Prostate gland (tissue), 2 donors: ENCODE results near the gene LRRC8E. TPM values are rescaled to one million over a fixed set of nuclear protein-coding genes. Genes with fewer than 3 reads are reported as not detected.

Experiments used
- DNase-seq: peaks from one replicate; pipeline ENCODE4 v3.0.0-alpha.2; 2019; ENCODE audit warnings: low spot score
- H3K27ac ChIP-seq, 2 donors: fragments of 200-600 bp; sonication (generic); 2 replicates each; pipeline ENCODE4 v1.5.1; 2017 to 2019
- H3K27me3 ChIP-seq: fragments of 200-600 bp; sonication (generic); replicated peaks from 2 replicates; pipeline ENCODE4 v1.5.1; 2019; ENCODE audit not compliant: insufficient read depth
- H3K36me3 ChIP-seq, 2 donors: fragments of 200-600 bp; sonication (generic); 1 replicate in 1 of 2; 2 replicates in 1 of 2; pipeline versions ENCODE4 v1.5.1 to v1.8.1; 2017 to 2019
- H3K4me1 ChIP-seq: fragments of 200-600 bp; sonication (generic); replicated peaks from 2 replicates; pipeline ENCODE4 v1.5.1; 2019
- H3K4me3 ChIP-seq, 2 donors: fragments of 200-600 bp; sonication (generic); 2 replicates each; pipeline ENCODE4 v1.5.1; 2017 to 2019
- H3K9me3 ChIP-seq: fragments of 200-600 bp; sonication (generic); 2 replicates; pipeline ENCODE4 v1.5.1; 2017
- CTCF ChIP-seq, 4 experiments: fragments of 200-600 bp in 2 of 4; fragments of 450-650 bp in 2 of 4; sonication (generic) in 2 of 4; IDR thresholded peaks; 1 replicate in 3 of 4; 2 replicates in 1 of 4; pipeline ENCODE4 v1.5.1; 2016 to 2019; ENCODE audit warnings: antibody characterized with exemption in 4 of 4, mild to moderate bottlenecking in 2 of 4, moderate library complexity in 2 of 4
- POLR2A ChIP-seq: fragments of 450-650 bp; IDR thresholded peaks from one replicate; pipeline ENCODE4 v1.6.1; 2016; ENCODE audit warnings: antibody characterized with exemption, mild to moderate bottlenecking
- POLR2AphosphoS5 ChIP-seq: sonication (generic); formaldehyde crosslinking; IDR thresholded peaks from one replicate; pipeline ENCODE4 v1.6.1; 2017; ENCODE audit warnings: antibody characterized with exemption
- WGBS: methylation state at CpG from one replicate; pipeline ENCODE4 v1.1.5; 2018; 5-methylcytosine and 5-hydroxymethylcytosine counted together
- intact Hi-C: fragments of 100-400 bp; cut with DNase I; formaldehyde crosslinking; loops from one replicate; pipeline ENCODE4 v1.14.2; 2022
- total RNA-seq, 2 donors: library from RNA; depleted of rRNA; stranded (reverse); fragments of >200 nt; gene quantifications; one replicate each; pipeline ENCODE4 v1.1.0, GENCODE V29; 2016

Gene LRRC8E
- total RNA-seq, 2 donors from 2014 or later = 4.8 to 11.7 TPM

DNA sequence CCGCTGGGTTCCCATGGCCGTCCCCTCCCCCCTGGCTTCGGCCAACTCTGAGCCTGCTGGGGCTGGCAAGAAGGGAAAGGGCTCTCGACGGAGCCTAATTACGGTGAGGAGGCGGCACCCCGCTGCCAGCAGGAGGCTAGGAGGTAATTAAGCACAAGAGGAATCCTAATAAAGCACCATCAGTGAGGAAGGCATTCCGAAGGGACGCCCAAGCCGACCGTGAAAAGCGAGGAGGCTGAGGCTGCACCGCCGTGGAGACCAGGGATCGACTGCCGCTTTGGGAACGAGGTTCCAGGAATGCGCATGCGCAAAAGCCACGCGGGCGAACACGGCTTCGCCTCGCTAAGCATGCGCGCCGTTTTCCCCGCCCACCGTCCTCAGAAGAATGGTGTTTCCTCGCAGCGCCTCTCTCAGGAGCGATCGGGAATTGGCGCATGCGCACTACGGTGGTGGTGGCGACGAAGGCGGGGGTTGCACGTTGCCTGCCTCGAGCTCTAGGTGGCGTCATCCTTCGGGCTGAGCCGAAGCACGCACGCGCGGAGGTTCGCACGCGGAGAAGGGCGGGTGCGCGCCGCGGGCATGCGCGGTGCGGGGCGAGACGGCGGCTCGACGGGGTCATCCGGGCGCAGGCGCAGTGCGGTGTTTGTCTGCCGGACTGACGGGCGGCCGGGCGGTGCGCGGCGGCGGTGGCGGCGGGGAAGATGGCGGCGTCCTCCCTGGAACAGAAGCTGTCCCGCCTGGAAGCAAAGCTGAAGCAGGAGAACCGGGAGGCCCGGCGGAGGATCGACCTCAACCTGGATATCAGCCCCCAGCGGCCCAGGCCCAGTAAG lies 15.1 kb downstream of the LRRC8E start, which contains the start of gene MAP2K7:
MAP2K7 (plus strand) TSS at position 634 of the 830 bp plus-strand sequence; CDS start at position 702, 68 bp downstream.
- Histone ChIP-seq H3K36me3 (no peaks in the 10 kb centered on the region), H3K27ac (peak within 1 kb of the TSS; percentile 88 to 93), H3K27me3 (no peaks in the 10 kb centered on the region), H3K9me3 (no peaks in the 10 kb centered on the region), H3K4me1 (peaks cover 15% of the 10 kb centered on the region), H3K4me3 (peak within 1 kb of the TSS; percentile 90 to 95)
- TF ChIP-seq CTCF (IDR thresholded peaks at IDR 0.05) (peak; percentile 23 to 98 (median 91)), POLR2AphosphoS5 (peak; percentile 100), POLR2A (peak; percentile 84)
- intact Hi-C loops = loop anchor here (5.0 kb wide), 1 partner anchor 71 kb away; the partner anchor contains the start of gene EVI5L
- peak; percentile 99 for DNase-seq
- whole genome bisulfite sequencing = under 1% methylated on average over 74 of the region's 89 CpGs

DNA sequence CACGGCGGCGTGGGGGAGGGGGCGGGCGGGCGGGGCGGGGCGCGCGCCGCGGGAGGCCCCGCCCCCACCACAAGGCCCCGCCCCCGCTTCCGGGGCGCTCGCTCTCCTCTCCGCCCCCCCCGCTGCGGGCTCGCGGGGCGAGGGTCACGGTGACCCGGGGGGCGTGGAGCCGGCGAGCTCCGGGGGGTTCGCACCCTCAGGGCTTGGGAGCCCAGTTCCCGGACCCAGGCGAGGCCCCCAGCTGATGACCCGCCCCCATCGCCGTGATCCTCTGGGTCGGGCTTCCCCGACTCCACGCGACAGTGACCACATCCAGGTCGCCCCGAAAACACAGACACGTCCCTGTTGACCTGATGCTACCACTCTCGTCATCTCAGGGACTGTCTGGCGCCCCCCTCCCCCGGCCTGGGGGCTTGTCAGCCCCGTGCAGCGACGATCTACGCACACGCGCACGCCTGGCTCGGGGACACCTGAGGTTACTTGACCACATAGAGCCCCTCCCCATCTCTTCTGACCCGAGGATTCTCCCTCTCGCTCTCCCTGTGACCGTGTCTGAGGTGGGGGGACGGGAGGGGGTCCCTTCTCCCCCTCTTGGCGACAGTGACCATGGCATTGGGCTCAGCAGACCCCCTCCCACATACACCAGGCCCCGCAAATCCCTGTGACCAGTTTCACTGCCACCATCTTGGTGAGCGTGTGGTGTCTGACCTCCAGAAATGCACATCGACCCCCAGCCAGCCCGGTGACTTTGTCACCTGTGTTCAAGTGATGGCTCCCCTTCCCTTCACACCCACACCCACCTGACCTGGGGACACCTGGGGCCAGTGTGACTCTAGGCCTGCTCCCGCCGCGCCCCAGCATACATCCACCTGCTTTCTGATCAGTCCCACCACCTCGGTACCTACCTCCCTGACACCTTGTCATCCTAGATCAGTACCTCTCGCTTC lies 16.0 kb downstream of the LRRC8E start:
- no peak for DNase-seq
- WGBS = 10% methylated on average over 54 of the region's 68 CpGs
- H3K27ac ChIP-seq = peak overlapping the region; percentile 83 to 93
- peak overlapping the region; percentile 90 to 95 for H3K4me3 ChIP-seq
- H3K27me3 ChIP-seq = no peaks in the 10 kb centered on the region
- no peaks in the 10 kb centered on the region for H3K9me3 ChIP-seq
- TF ChIP-seq POLR2AphosphoS5 = no peak
- no peak for TF ChIP-seq POLR2A
- TF ChIP-seq CTCF (IDR thresholded peaks at IDR 0.05) = no peak
- H3K4me1 ChIP-seq = peaks cover 15% of the 10 kb centered on the region
- intact Hi-C loops = loop anchor here (5.0 kb wide), 1 partner anchor 72 kb away; the partner anchor contains the start of gene EVI5L
- H3K36me3 ChIP-seq = no peaks in the 10 kb centered on the region

GRCh38 chr19:7905268-7905667 lies 17.0 kb downstream of the LRRC8E start:
- peaks cover 15% of the 10 kb centered on the region for H3K4me1 ChIP-seq
- H3K4me3 ChIP-seq = no peak overlapping the region
- H3K27me3 ChIP-seq = no peaks in the 10 kb centered on the region
- H3K27ac ChIP-seq = no peak overlapping the region
- no peaks in the 10 kb centered on the region for H3K9me3 ChIP-seq
- no peak for TF ChIP-seq POLR2A
- TF ChIP-seq CTCF (IDR thresholded peaks at IDR 0.05) = no peak
- no peak for TF ChIP-seq POLR2AphosphoS5
- H3K36me3 ChIP-seq = peaks cover 1 to 4% of the 10 kb centered on the region in 2 donors
- whole genome bisulfite sequencing = 62% methylated on average over 10 of the region's 10 CpGs
- no peak for DNase-seq
- intact Hi-C loops = no loop called here

- no peak for TF ChIP-seq POLR2A
- TF ChIP-seq POLR2AphosphoS5 = no peak
- no peak for TF ChIP-seq CTCF (IDR thresholded peaks at IDR 0.05)
- Histone ChIP-seq H3K4me3 (no peak overlapping the region), H3K27me3 (no peaks in the 10 kb centered on the region), H3K4me1 (peaks cover 15% of the 10 kb centered on the region), H3K27ac (no peak overlapping the region), H3K36me3 (peaks cover 7 to 9% of the 10 kb centered on the region in 2 donors), H3K9me3 (no peaks in the 10 kb centered on the region)
- no peak for DNase-seq
- 83% methylated on average over 10 of the region's 10 CpGs for WGBS
- intact Hi-C loops = no loop called here
Observed at GRCh38 chr19:7905859-7906258, 17.5 kb downstream of the LRRC8E start.
